Sigmoid colon (tissue), 7 donors: Measurements from ENCODE around the gene GREB1. TPM values are rescaled to one million over a fixed set of nuclear protein-coding genes. Genes with fewer than 3 reads are reported as not detected.

Source experiments
- DNase-seq: peaks from one replicate; pipeline ENCODE4 v3.0.0-alpha.2; 2019
- H3K27ac ChIP-seq, 4 donors: fragments of 200-600 bp; sonication (generic); one replicate each; pipeline ENCODE4 v1.5.1; 2016 to 2019; ENCODE audit warnings: mild to moderate bottlenecking in 1 of 4
- H3K27me3 ChIP-seq, 3 donors: fragments of 200-600 bp; sonication (generic); one replicate each; pipeline ENCODE4 v1.5.1; 2019; ENCODE audit warnings: mild to moderate bottlenecking in 1 of 3
- H3K36me3 ChIP-seq, 4 donors: fragments of 200-600 bp; sonication (generic); one replicate each; pipeline ENCODE4 v1.5.1; 2016 to 2019
- H3K4me1 ChIP-seq, 4 donors: fragments of 200-600 bp; sonication (generic); one replicate each; pipeline ENCODE4 v1.5.1; 2017 to 2019
- H3K4me3 ChIP-seq, 4 donors: fragments of 200-600 bp; sonication (generic); one replicate each; pipeline ENCODE4 v1.5.1; 2017 to 2019; ENCODE audit warnings: mild to moderate bottlenecking in 2 of 4, moderate library complexity in 1 of 4
- H3K9me3 ChIP-seq, 4 donors: fragments of 200-600 bp in 3 of 4; sonication (generic) in 3 of 4; one replicate each; pipeline versions ENCODE4 v1.5.1 to v1.6.1; 2013 to 2019
- CTCF ChIP-seq, 4 experiments: fragments of 450-650 bp in 3 of 4; fragments of 200-600 bp in 1 of 4; IDR thresholded peaks; one replicate each; pipeline ENCODE4 v1.5.1; 2016 to 2019; ENCODE audit warnings: antibody characterized with exemption in 4 of 4, mild to moderate bottlenecking in 3 of 4, moderate library complexity in 2 of 4
- EP300 ChIP-seq, 4 donors: sonication (generic); formaldehyde crosslinking; IDR thresholded peaks; one replicate each; pipeline ENCODE4 v1.6.1; 2017; ENCODE audit warnings: antibody characterized with exemption in 4 of 4
- POLR2A ChIP-seq, 2 donors: fragments of 450-650 bp; IDR thresholded peaks; one replicate each; pipeline ENCODE4 v1.6.1; 2016; ENCODE audit warnings: antibody characterized with exemption in 2 of 2, mild to moderate bottlenecking in 2 of 2, moderate library complexity in 2 of 2
- POLR2AphosphoS5 ChIP-seq, 4 donors: sonication (generic); formaldehyde crosslinking; IDR thresholded peaks; one replicate each; pipeline ENCODE4 v1.6.1; 2017; ENCODE audit warnings: antibody characterized with exemption in 4 of 4
- WGBS, 2 donors: extraction: QIAGEN DNeasy Blood & Tissue Kit; methylation state at CpG; one replicate each; pipeline ENCODE4 v1.1.7; 2013; 5-methylcytosine and 5-hydroxymethylcytosine counted together
- intact Hi-C: fragments of 100-400 bp; cut with DNase I; formaldehyde crosslinking; loops from one replicate; pipeline ENCODE4 v1.15.1; 2023
- polyA plus RNA-seq, 3 donors: library from polyadenylated mRNA; stranded (reverse); fragments of 200-250 nt; gene quantifications; one replicate each; pipeline ENCODE4 v1.2.3, GENCODE V29; 2013
- total RNA-seq, 4 donors: library from RNA; depleted of rRNA; stranded (reverse); fragments of >200 nt; gene quantifications; one replicate each; pipeline ENCODE4 v1.1.0, GENCODE V29; 2016
- donor health status: healthy with polysubstance abuse.
- donor health status: Bipolar disorder and iron deficiency.
- donor health status: healthy.

The GREB1 gene
- total and polyA plus RNA-seq, 7 donors, result 0.28 to 2.5 (median 1.1) TPM; not detected in 1

- TF ChIP-seq POLR2A (IDR thresholded peaks at IDR 0.05) (no peak), POLR2AphosphoS5 (IDR thresholded peaks at IDR 0.05) (no peak), EP300 (IDR thresholded peaks at IDR 0.05) (no peak), CTCF (IDR thresholded peaks at IDR 0.05) (no peak)
- Histone ChIP-seq H3K36me3 (no peaks in the 10 kb centered on the region), H3K27me3 (no peaks in the 10 kb centered on the region), H3K9me3 (no peaks in the 10 kb centered on the region), H3K27ac (no peak overlapping the region), H3K4me1 (peaks cover 0 to 17% (median 16%) of the 10 kb centered on the region in 4 donors), H3K4me3 (no peak overlapping the region)
- intact Hi-C loops, result loop anchor here (5.0 kb wide), 1 partner anchor 208 kb away; no protein-coding TSS in a partner anchor
- DNase-seq, result peak; percentile 35
- 86 to 89% methylated on average over 12 of the region's 12 CpGs for WGBS, 2 donors
These were observed 151.1 kb downstream of the GREB1 start for GRCh38 chr2:11684894-11685460.

- WGBS, 2 donors, result 92 to 93% methylated on average over 10 of the region's 10 CpGs
- H3K27ac ChIP-seq, result no peak overlapping the region
- H3K27me3 ChIP-seq, result no peaks in the 10 kb centered on the region
- H3K4me1 ChIP-seq, result peaks cover 0 to 17% (median 16%) of the 10 kb centered on the region in 4 donors
- intact Hi-C loops, result no loop called here
- DNase-seq, result peak; percentile 18
- H3K9me3 ChIP-seq, result no peaks in the 10 kb centered on the region
- TF ChIP-seq POLR2A (IDR thresholded peaks at IDR 0.05) (no peak), EP300 (IDR thresholded peaks at IDR 0.05) (no peak), POLR2AphosphoS5 (IDR thresholded peaks at IDR 0.05) (no peak), CTCF (IDR thresholded peaks at IDR 0.05) (no peak)
- H3K4me3 ChIP-seq, result no peak overlapping the region
- H3K36me3 ChIP-seq, result no peaks in the 10 kb centered on the region
These were observed 152.1 kb downstream of the GREB1 start for GRCh38 chr2:11685906-11686470.

GRCh38 chr2:11687736-11688135, 153.9 kb downstream of the GREB1 start:
- Histone ChIP-seq H3K4me3 (no peak overlapping the region), H3K27me3 (no peaks in the 10 kb centered on the region), H3K9me3 (no peaks in the 10 kb centered on the region), H3K4me1 (peaks cover 0 to 17% (median 16%) of the 10 kb centered on the region in 4 donors), H3K27ac (peak overlapping the region in 3 of 4 donors; percentile 20 to 61 (median 52)), H3K36me3 (no peaks in the 10 kb centered on the region)
- TF ChIP-seq CTCF (IDR thresholded peaks at IDR 0.05), result no peak
- TF ChIP-seq EP300 (IDR thresholded peaks at IDR 0.05), result no peak
- TF ChIP-seq POLR2AphosphoS5 (IDR thresholded peaks at IDR 0.05), result no peak
- TF ChIP-seq POLR2A (IDR thresholded peaks at IDR 0.05), result no peak
- no peak for DNase-seq
- intact Hi-C loops, result no loop called here
- WGBS, 2 donors, result 75 to 87% methylated on average over 9 of the region's 9 CpGs

- DNase-seq, result peak; percentile 90
- Histone ChIP-seq H3K9me3 (no peaks in the 10 kb centered on the region), H3K36me3 (no peaks in the 10 kb centered on the region), H3K4me3 (peak overlapping the region in 3 of 4 donors; percentile 11 to 32 (median 16)), H3K27ac (peak overlapping the region in 3 of 4 donors; percentile 20 to 61 (median 52)), H3K4me1 (peaks cover 0 to 22% (median 18%) of the 10 kb centered on the region in 4 donors), H3K27me3 (no peaks in the 10 kb centered on the region)
- TF ChIP-seq POLR2A (IDR thresholded peaks at IDR 0.05), result no peak
- peak; percentile 28 to 80 (median 74) for TF ChIP-seq CTCF (IDR thresholded peaks at IDR 0.05)
- no peak for TF ChIP-seq EP300 (IDR thresholded peaks at IDR 0.05)
- TF ChIP-seq POLR2AphosphoS5 (IDR thresholded peaks at IDR 0.05), result no peak
- 10 to 13% methylated on average over 23 of the region's 23 CpGs for WGBS, 2 donors
- intact Hi-C loops, result no loop called here
These were observed 154.6 kb downstream of the GREB1 start for GRCh38 chr2:11688222-11689069.
